B cell (primary cell): ENCODE results near the gene SAP130. TPM values are rescaled to one million over a fixed set of nuclear protein-coding genes. Genes with fewer than 3 reads are reported as not detected.

ENCODE experiments used
- ATAC-seq: fragments of 200-7000 bp; cut with Tn5 transposase; one replicate; pipeline ENCODE4 v1.10.0; 2021; ENCODE audit warnings: low read depth, mild to moderate bottlenecking, moderate number of reproducible peaks, moderate library complexity
- CTCF ChIA-PET: fragments of 350-600 bp; sonication (Branson Sonifier 250); formaldehyde crosslinking; loops from one replicate; lab custom pipeline; 2021; ENCODE audit warnings: antibody characterized with exemption, inconsistent platforms; lab: Charles Lee
- POLR2A ChIA-PET: fragments of 350-600 bp; sonication (Branson Sonifier 250); formaldehyde crosslinking; loops from one replicate; lab custom pipeline; 2021; ENCODE audit warnings: antibody characterized with exemption; lab: Charles Lee
- DNase-seq: peaks from one replicate; pipeline ENCODE4 v3.0.0; 2013
- H2AFZ ChIP-seq: 2 replicates; pipeline ENCODE4 v1.6.1; 2012; ENCODE audit warnings: mild to moderate bottlenecking, low read depth, low read length; ENCODE audit not compliant: insufficient read depth, poor library complexity, severe bottlenecking
- H3K27ac ChIP-seq, 2 donors: 1 replicate in 1 of 2; 2 replicates in 1 of 2; pipeline ENCODE4 v1.5.1; 2012 to 2013; ENCODE audit warnings: low read length in 2 of 2, mild to moderate bottlenecking in 2 of 2, moderate library complexity in 1 of 2
- H3K27me3 ChIP-seq, 4 experiments: fragments of 200-600 bp in 1 of 4; sonication (generic) in 1 of 4; replicated peaks in 1 of 4; 1 replicate in 2 of 4; 2 replicates in 2 of 4; pipeline versions ENCODE4 v1.6.1 to v1.7.0; 2013 to 2016; ENCODE audit warnings: low read length in 3 of 4, mild to moderate bottlenecking in 2 of 4, mixed read lengths in 1 of 4, moderate library complexity in 1 of 4; ENCODE audit not compliant: insufficient read depth in 4 of 4, control insufficient read depth in 3 of 4; ENCODE audit errors: control extremely low read depth in 1 of 4
- H3K36me3 ChIP-seq, 2 experiments: replicated peaks in 1 of 2; 1 replicate in 1 of 2; 2 replicates in 1 of 2; pipeline versions ENCODE4 v1.6.1 to v1.7.1; 2013; ENCODE audit warnings: low read length in 1 of 2; ENCODE audit not compliant: insufficient read depth in 2 of 2, control insufficient read depth in 1 of 2; ENCODE audit errors: control extremely low read depth in 1 of 2, extremely low read depth in 1 of 2
- H3K4me1 ChIP-seq, 2 donors: fragments of 200-600 bp in 1 of 2; sonication (generic) in 1 of 2; 1 replicate in 1 of 2; 2 replicates in 1 of 2; pipeline versions ENCODE4 v1.5.1 to v1.6.1; 2013 to 2017; ENCODE audit warnings: low read length in 2 of 2; ENCODE audit not compliant: control insufficient read depth in 2 of 2, insufficient read depth in 2 of 2
- H3K4me2 ChIP-seq: replicated peaks from 2 replicates; pipeline ENCODE3; 2012; ENCODE audit warnings: mild to moderate bottlenecking, low read depth, low read length; ENCODE audit not compliant: poor library complexity, severe bottlenecking
- H3K4me3 ChIP-seq, 5 experiments: fragments of 200-600 bp in 1 of 5; sonication (generic) in 1 of 5; 1 replicate in 3 of 5; 2 replicates in 2 of 5; pipeline versions ENCODE4 v1.5.1 to v1.7.0; 2011 to 2016; ENCODE audit warnings: low read length in 4 of 5, mild to moderate bottlenecking in 4 of 5, low read depth in 2 of 5, control low read depth in 1 of 5, moderate library complexity in 1 of 5; ENCODE audit not compliant: insufficient read depth in 1 of 5; ENCODE audit errors: control extremely low read depth in 1 of 5, extremely low read depth in 1 of 5
- H3K79me2 ChIP-seq: fragments of 200-600 bp; sonication (generic); one replicate; pipeline ENCODE4 v1.6.0; 2016; ENCODE audit warnings: low read length; ENCODE audit not compliant: control insufficient read depth, insufficient read depth
- H3K9ac ChIP-seq: fragments of 200-600 bp; sonication (generic); 2 replicates; pipeline ENCODE4 v1.6.1; 2017; ENCODE audit warnings: mild to moderate bottlenecking, low read length, moderate library complexity
- H3K9me3 ChIP-seq, 3 donors: one replicate each; pipeline versions ENCODE4 v1.6.1 to v1.7.1; 2013; ENCODE audit warnings: low read length in 2 of 3; ENCODE audit not compliant: control insufficient read depth in 2 of 3, insufficient read depth in 1 of 3; ENCODE audit errors: control extremely low read depth in 1 of 3
- H4K20me1 ChIP-seq: 2 replicates; pipeline ENCODE4 v1.6.0; 2012; ENCODE audit warnings: mild to moderate bottlenecking, low read length; ENCODE audit not compliant: insufficient read depth, control insufficient read depth, poor library complexity, severe bottlenecking
- H3K27ac Mint-ChIP-seq: one replicate; pipeline ENCODE4 v1.8.0; 2021; ENCODE audit warnings: mixed read lengths
- H3K27me3 Mint-ChIP-seq: one replicate; pipeline ENCODE4 v1.8.0; 2021; ENCODE audit warnings: mixed read lengths
- H3K4me1 Mint-ChIP-seq: one replicate; pipeline ENCODE4 v1.8.0; 2021; ENCODE audit warnings: mixed read lengths
- H3K4me3 Mint-ChIP-seq: one replicate; pipeline ENCODE4 v1.8.0; 2021; ENCODE audit warnings: mixed read lengths
- H3K9me3 Mint-ChIP-seq: one replicate; pipeline ENCODE4 v1.8.0; 2022; ENCODE audit warnings: mixed read lengths; ENCODE audit not compliant: insufficient read depth
- EZH2 ChIP-seq: IDR thresholded peaks from 2 replicates; pipeline ENCODE4 v1.6.1; 2012; ENCODE audit warnings: borderline replicate concordance, low read depth, mild to moderate bottlenecking, moderate library complexity, low read length; ENCODE audit not compliant: insufficient read depth, poor library complexity, severe bottlenecking
- WGBS: methylation state at CpG from one replicate; pipeline ENCODE4 v1.1.5; 2013; ENCODE audit warnings: missing lambda C conversion rate; ENCODE audit not compliant: insufficient coverage; 5-methylcytosine and 5-hydroxymethylcytosine counted together
- intact Hi-C: fragments of 100-400 bp; cut with micrococcal nuclease; formaldehyde crosslinking; loops from one replicate; pipeline ENCODE4 v1.10.0; 2022
- polyA plus RNA-seq: library from polyadenylated mRNA; depleted of rRNA; stranded (reverse); fragments of >200 nt; gene quantifications from 2 replicates; pipeline ENCODE4 v1.2.3, GENCODE V29; 2012
- total RNA-seq, 2 donors: library from RNA; stranded (reverse); fragments of 120-200 nt in 1 of 2; gene quantifications; 1 replicate in 1 of 2; 2 replicates in 1 of 2; pipeline versions ENCODE4 v1.2.3 to v1.2.4, GENCODE V29; 2013 to 2022
- TF ChIP-seq, protein P1 (sequence below): fragments of 200-600 bp; IDR thresholded peaks from one replicate; pipeline ENCODE4 v1.8.0; 2022; ENCODE audit warnings: antibody characterized with exemption, mild to moderate bottlenecking

Gene SAP130
- total and polyA plus RNA-seq, 2 donors (not counting 1 experiment from before 2014, with no cell fraction given): 13.4 to 40.1 TPM

DNA sequence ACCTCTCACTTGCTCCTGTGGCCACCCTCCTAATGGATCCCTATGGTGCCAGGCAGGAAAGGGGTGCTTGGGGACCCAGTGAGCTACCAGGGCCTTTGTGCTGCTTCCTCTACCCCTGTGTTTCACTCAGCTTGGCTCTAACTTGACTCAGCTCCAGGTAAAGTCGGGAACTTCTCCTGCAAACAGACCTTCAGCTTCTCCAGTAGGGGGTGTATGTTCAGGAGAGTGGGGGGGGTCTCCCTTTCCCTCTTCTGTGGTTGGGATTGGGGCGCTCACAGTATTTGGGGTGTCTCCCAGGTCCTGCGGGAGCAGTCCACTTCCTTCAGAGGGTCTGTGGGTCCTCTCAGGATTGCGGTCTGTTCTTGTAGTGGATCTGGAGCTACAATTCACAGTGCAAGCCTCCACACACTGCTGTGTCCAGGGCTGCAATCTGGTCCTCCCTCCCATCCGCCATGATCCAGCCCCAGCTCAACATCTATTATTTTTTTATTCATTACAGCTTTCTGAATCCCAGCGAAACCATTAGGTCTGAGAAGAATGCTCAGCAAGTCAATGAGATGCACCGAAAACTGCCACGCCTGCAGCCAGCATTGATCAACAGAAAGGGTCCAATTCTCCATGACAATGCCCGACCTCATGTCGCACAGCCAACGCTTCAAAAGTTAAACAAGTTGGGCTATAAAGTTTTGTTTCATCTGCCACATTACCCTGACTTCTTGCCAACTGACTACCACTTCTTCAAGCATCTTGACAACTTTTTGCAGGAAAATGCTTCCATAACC is 26.4 kb upstream of the SAP130 start:
- no peak for ATAC-seq
- H3K27me3 Mint-ChIP-seq: peaks cover 30% of the 10 kb centered on the region
- POLR2A ChIA-PET: interaction anchor here (0.6 kb wide), 1 partner anchor 74 kb away, joined by 3 read pairs; no protein-coding TSS in a partner anchor

DNA sequence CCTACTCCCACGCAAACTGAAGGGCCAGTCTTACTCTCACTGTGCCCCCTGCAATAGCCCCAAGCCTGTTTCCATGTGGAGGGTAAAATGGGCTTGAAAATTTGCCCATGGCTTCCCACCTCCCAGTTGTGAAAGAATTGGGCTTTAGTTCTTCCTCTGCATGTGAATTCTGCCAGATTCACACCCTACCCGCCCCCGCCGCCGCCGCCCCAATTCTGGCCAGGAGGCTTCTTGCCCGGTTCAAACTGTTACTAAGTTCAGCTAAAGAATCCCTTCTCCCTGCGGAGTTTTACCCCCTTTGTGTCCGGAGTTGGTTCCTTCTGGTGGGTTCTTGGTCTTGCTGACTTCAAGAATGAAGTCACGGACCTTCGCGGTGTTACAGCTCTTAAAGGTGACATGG is 25.5 kb upstream of the SAP130 start:
- H3K36me3 ChIP-seq: no peaks in the 10 kb centered on the region
- peaks cover 11% of the 10 kb centered on the region for H3K9me3 Mint-ChIP-seq
- no peaks in the 10 kb centered on the region for H3K4me1 Mint-ChIP-seq
- H3K27me3 Mint-ChIP-seq: peaks cover 35% of the 10 kb centered on the region
- H3K27ac Mint-ChIP-seq: no peak overlapping the region
- ChIA-PET POLR2A (interaction anchor here (0.6 kb wide), 1 partner anchor 75 kb away, joined by 3 read pairs; no protein-coding TSS in a partner anchor), CTCF (no interaction called here)
- no peaks in the 10 kb centered on the region for H4K20me1 ChIP-seq
- H3K4me2 ChIP-seq: no peak overlapping the region
- TF ChIP-seq EZH2: no peak
- TF ChIP-seq, protein P1, sequence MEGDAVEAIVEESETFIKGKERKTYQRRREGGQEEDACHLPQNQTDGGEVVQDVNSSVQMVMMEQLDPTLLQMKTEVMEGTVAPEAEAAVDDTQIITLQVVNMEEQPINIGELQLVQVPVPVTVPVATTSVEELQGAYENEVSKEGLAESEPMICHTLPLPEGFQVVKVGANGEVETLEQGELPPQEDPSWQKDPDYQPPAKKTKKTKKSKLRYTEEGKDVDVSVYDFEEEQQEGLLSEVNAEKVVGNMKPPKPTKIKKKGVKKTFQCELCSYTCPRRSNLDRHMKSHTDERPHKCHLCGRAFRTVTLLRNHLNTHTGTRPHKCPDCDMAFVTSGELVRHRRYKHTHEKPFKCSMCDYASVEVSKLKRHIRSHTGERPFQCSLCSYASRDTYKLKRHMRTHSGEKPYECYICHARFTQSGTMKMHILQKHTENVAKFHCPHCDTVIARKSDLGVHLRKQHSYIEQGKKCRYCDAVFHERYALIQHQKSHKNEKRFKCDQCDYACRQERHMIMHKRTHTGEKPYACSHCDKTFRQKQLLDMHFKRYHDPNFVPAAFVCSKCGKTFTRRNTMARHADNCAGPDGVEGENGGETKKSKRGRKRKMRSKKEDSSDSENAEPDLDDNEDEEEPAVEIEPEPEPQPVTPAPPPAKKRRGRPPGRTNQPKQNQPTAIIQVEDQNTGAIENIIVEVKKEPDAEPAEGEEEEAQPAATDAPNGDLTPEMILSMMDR: no peak
- H3K9me3 ChIP-seq: peaks cover 0 to 6% (median 3%) of the 10 kb centered on the region in 3 donors
- H3K4me3 Mint-ChIP-seq: no peak overlapping the region
- no peak for DNase-seq
- 97% methylated on average over 11 of the region's 12 CpGs for WGBS
- H2AFZ ChIP-seq: no peak overlapping the region
- no peaks in the 10 kb centered on the region for H3K4me1 ChIP-seq
- no peak overlapping the region for H3K4me3 ChIP-seq
- peaks cover 0 to 13% (median 0%) of the 10 kb centered on the region in 4 experiments for H3K27me3 ChIP-seq
- no peaks in the 10 kb centered on the region for H3K79me2 ChIP-seq
- no peak overlapping the region for H3K27ac ChIP-seq
- ATAC-seq: no peak
- H3K9ac ChIP-seq: no peak overlapping the region
- intact Hi-C loops: no loop called here

More for the DNA sequence above, 26.4 kb upstream of the SAP130 start:
- DNase-seq: no peak
- TF ChIP-seq, protein P1: no peak
- peaks cover 0 to 6% (median 3%) of the 10 kb centered on the region in 3 donors for H3K9me3 ChIP-seq
- CTCF ChIA-PET: no interaction called here
- H3K27me3 ChIP-seq: peaks cover 0 to 13% (median 0%) of the 10 kb centered on the region in 4 experiments
- no peak overlapping the region for H3K4me3 Mint-ChIP-seq
- no peaks in the 10 kb centered on the region for H3K79me2 ChIP-seq
- no peaks in the 10 kb centered on the region for H4K20me1 ChIP-seq
- no peaks in the 10 kb centered on the region for H3K4me1 ChIP-seq
- no peaks in the 10 kb centered on the region for H3K4me1 Mint-ChIP-seq
- H2AFZ ChIP-seq: no peak overlapping the region
- no peak overlapping the region for H3K9ac ChIP-seq
- no peak overlapping the region for H3K4me3 ChIP-seq
- H3K27ac ChIP-seq: no peak overlapping the region
- H3K36me3 ChIP-seq: no peaks in the 10 kb centered on the region
- WGBS: 96% methylated on average over 8 of the region's 11 CpGs
- intact Hi-C loops: no loop called here
- H3K9me3 Mint-ChIP-seq: peaks cover 10% of the 10 kb centered on the region
- no peak overlapping the region for H3K4me2 ChIP-seq
- no peak overlapping the region for H3K27ac Mint-ChIP-seq
